AG04450 (cell line): Measurements from ENCODE around the gene PRRG2. TPM values are rescaled to one million over a fixed set of nuclear protein-coding genes. Genes with fewer than 3 reads are reported as not detected.

Experiments
- CTCF ChIA-PET: fragments of 300-600, 350-600 bp; formaldehyde crosslinking; extraction: SDS; loops from one replicate; lab custom pipeline; 2022; ENCODE audit warnings: antibody characterized with exemption, inconsistent platforms; lab: Charles Lee
- POLR2A ChIA-PET: fragments of 350-600 bp; formaldehyde crosslinking; extraction: SDS; loops from one replicate; lab custom pipeline; 2021; ENCODE audit warnings: antibody characterized with exemption, inconsistent platforms; lab: Yijun Ruan, JAX
- DNase-seq: peaks from one replicate; pipeline ENCODE4 v3.0.0-alpha.2; 2011; ENCODE audit warnings: low read depth, low spot score
- H3K27ac ChIP-seq: one replicate; pipeline ENCODE4 v1.5.1; 2012; ENCODE audit warnings: low read depth, low read length, control low read depth
- H3K27me3 ChIP-seq: one replicate; pipeline ENCODE4 v1.6.0; 2012; ENCODE audit warnings: low read length; ENCODE audit not compliant: control insufficient read depth, insufficient read depth
- H3K4me3 ChIP-seq: 2 replicates; pipeline ENCODE4 v1.5.1; 2011; ENCODE audit warnings: mild to moderate bottlenecking, low read depth, low read length, control low read depth
- H3K9me3 ChIP-seq: 2 replicates; pipeline ENCODE4 v1.5.1; 2012; ENCODE audit warnings: low read length; ENCODE audit not compliant: control insufficient read depth, insufficient read depth
- polyA plus RNA-seq: library from polyadenylated mRNA; depleted of rRNA; stranded (reverse); fragments of >200 nt; gene quantifications from 2 replicates; pipeline ENCODE4 v1.2.3, GENCODE V29; 2011
- TF ChIP-seq, protein P1 (sequence below): IDR thresholded peaks from 2 replicates; pipeline ENCODE4 v1.5.1; 2011; ENCODE audit warnings: low read depth, low read length, control low read depth, inconsistent platforms

The PRRG2 gene
- polyA plus RNA-seq, 1 experiment = 0.35 TPM

DNA sequence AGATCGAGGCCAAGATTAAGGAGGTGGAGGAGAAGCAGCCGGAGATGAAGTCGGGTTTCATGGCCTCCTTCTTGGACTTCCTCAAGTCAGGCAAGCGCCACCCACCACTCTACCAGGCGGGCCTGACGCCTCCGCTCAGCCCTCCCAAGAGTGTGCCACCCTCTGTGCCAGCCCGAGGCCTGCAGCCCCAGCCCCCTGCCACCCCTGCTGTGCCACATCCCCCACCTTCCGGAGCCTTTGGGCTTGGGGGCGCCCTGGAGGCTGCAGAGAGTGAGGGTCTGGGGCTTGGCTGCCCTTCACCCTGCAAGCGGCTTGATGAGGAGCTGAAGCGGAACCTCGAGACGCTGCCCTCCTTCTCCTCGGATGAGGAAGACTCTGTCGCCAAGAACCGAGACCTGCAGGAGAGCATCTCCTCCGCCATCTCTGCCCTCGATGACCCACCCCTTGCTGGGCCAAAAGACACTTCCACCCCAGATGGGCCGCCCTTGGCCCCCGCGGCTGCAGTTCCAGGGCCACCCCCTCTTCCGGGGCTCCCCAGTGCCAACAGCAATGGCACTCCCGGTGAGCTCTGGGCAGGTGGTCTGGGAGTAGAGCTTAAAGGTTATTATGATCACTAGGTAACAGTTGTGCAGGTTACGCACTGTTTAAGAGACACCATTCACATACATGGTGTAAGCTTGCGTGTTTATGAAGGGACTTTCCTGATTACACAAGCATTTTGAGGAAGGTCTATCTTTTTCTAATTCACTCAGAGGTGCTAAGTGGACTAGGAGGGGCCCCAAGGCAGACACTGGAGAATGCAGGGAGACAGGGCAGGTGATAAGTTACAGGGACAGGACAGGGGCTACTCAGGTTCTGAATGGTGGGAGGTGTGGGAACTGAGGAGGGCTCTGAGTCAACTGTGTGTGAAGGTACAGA is 18.5 kb downstream of the PRRG2 start:
- ChIA-PET CTCF (interaction anchor here (1.5 kb wide), 1 partner anchor 30 kb away, joined by 3 read pairs; no protein-coding TSS in a partner anchor), POLR2A (interaction anchor here (0.6 kb wide), 1 partner anchor 12 kb away, joined by 3 read pairs; no protein-coding TSS in a partner anchor)
- TF ChIP-seq, protein P1, sequence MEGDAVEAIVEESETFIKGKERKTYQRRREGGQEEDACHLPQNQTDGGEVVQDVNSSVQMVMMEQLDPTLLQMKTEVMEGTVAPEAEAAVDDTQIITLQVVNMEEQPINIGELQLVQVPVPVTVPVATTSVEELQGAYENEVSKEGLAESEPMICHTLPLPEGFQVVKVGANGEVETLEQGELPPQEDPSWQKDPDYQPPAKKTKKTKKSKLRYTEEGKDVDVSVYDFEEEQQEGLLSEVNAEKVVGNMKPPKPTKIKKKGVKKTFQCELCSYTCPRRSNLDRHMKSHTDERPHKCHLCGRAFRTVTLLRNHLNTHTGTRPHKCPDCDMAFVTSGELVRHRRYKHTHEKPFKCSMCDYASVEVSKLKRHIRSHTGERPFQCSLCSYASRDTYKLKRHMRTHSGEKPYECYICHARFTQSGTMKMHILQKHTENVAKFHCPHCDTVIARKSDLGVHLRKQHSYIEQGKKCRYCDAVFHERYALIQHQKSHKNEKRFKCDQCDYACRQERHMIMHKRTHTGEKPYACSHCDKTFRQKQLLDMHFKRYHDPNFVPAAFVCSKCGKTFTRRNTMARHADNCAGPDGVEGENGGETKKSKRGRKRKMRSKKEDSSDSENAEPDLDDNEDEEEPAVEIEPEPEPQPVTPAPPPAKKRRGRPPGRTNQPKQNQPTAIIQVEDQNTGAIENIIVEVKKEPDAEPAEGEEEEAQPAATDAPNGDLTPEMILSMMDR = no peak
- Histone ChIP-seq H3K27ac (no peak overlapping the region), H3K27me3 (no peaks in the 10 kb centered on the region), H3K9me3 (no peaks in the 10 kb centered on the region; the same call in 1 of the 2 replicates), H3K4me3 (no peak overlapping the region)
- DNase-seq = no peak

DNA sequence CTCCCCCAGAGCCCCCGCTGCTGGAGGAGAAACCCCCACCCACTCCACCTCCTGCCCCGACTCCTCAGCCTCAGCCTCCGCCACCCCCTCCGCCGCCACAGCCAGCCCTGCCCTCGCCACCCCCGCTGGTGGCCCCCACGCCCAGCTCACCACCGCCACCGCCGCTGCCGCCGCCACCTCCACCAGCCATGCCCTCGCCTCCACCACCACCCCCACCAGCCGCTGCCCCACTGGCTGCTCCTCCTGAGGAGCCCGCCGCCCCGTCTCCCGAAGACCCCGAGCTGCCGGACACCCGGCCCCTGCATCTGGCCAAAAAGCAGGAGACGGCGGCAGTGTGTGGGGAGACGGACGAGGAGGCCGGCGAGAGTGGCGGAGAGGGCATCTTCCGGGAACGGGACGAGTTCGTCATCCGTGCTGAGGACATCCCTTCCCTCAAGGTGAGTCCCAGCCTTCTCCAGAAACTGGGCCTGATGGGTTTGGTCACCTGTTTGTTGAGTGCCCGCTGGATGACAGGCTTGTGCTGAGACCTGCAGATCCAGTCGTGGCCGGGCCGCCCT is 20.4 kb downstream of the PRRG2 start:
- Histone ChIP-seq H3K4me3 (no peak overlapping the region), H3K27ac (no peak overlapping the region), H3K9me3 (no peaks in the 10 kb centered on the region; the same call in 1 of the 2 replicates), H3K27me3 (no peaks in the 10 kb centered on the region)
- TF ChIP-seq, protein P1 = no peak
- ChIA-PET CTCF (no interaction called here), POLR2A (no interaction called here)
- DNase-seq = no peak

DNA sequence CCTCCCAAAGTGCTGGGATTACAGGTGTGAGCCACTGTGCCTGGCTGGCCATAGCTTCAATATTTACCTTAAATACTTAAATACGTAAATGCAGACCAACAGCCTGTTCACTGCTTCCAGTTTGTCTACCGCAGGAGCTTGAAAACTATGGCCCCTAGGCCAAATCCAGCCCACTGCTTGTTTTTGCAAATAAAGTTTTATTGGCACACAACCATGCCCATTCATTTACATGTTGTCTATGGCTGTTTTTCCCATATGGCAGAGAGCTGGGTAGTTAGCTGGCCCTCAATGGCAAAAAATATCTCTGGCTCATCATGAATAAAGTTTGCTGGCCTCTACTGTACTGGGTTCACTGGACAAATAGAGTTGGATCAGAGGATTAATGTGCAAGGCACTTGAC is 21.7 kb downstream of the PRRG2 start:
- DNase-seq = no peak
- TF ChIP-seq, protein P1 = no peak
- ChIA-PET POLR2A (no interaction called here), CTCF (interaction anchor here (0.6 kb wide), 1 partner anchor 48 kb away, joined by 3 read pairs; no protein-coding TSS in a partner anchor)
- H3K27me3 ChIP-seq = no peaks in the 10 kb centered on the region
- H3K27ac ChIP-seq = no peak overlapping the region
- no peak overlapping the region for H3K4me3 ChIP-seq
- no peaks in the 10 kb centered on the region; the same call in 1 of the 2 replicates for H3K9me3 ChIP-seq

DNA sequence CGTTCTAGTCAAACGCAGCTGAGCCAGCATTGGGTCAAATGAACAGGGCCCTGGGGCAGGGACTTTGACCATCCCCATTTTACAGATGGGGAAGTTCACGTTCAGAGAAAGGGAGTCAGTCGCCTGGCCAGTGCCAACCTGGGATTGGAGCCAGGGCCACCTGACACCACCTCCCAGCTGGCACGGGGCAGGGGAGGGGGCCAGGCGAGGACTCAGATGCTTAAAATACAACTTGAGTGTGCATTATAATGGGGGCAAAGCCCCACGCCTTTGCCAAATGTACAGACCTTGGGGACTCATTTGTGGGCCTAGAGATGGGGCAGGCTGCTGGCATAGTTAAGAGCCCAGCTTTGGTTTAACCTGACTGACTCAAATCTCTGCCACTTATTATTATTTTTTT is 24.5 kb downstream of the PRRG2 start:
- TF ChIP-seq, protein P1 = no peak
- CTCF ChIA-PET = no interaction called here
- no peak overlapping the region for H3K4me3 ChIP-seq
- no peak for DNase-seq
- POLR2A ChIA-PET = no interaction called here
- no peaks in the 10 kb centered on the region for H3K27me3 ChIP-seq
- no peaks in the 10 kb centered on the region for H3K9me3 ChIP-seq
- no peak overlapping the region for H3K27ac ChIP-seq

DNA sequence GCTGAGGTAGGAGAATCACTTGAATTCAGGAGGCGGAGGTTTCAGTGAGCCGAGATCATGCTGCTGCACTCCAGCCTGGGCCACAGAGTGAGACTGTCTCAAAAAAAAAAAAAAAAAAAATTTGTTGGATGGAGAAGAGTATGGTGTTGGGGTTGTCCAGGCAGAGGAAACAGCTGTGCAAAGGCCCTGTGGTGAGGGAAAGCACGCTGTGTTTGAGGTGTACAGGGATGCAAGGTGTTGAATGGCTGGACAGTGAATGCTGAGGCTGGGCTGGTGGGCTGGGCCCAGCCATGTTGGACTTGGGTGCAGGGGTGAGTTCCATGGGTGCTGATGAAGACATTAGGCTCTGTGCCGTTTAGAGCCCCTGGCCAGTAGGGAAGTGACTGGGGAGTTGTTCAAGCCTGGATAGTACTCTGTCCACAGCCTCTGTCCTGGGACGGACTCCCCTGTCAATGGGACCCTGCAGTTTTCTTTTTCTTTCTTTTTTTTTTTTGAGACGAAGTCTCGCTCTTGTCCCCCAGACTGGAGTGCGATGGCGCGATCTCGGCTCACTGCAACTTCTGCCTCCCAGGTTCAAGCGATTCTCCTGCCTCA is 28.5 kb downstream of the PRRG2 start:
- no peak for DNase-seq
- Histone ChIP-seq H3K4me3 (no peak overlapping the region), H3K9me3 (no peaks in the 10 kb centered on the region), H3K27ac (no peak overlapping the region), H3K27me3 (no peaks in the 10 kb centered on the region)
- CTCF ChIA-PET = no interaction called here
- TF ChIP-seq, protein P1 = no peak
- POLR2A ChIA-PET = no interaction called here
